HEK293 (cell line): ENCODE results near the gene ERVMER34-1.

Source experiments
- REPIN1 ChIP-seq: fragments of 450-650 bp; formaldehyde crosslinking; IDR thresholded peaks from 2 replicates; pipeline ENCODE4 v1.5.1; 2017; ENCODE audit warnings: missing biosample characterization, missing genetic modification characterization, low read depth
- ZNF114 ChIP-seq: fragments of 450-650 bp; formaldehyde crosslinking; IDR thresholded peaks from 2 replicates; pipeline ENCODE4 v1.5.0; 2017; ENCODE audit warnings: missing biosample characterization, missing genetic modification characterization
- ZNF146 ChIP-seq: fragments of 450-650 bp; formaldehyde crosslinking; IDR thresholded peaks from 2 replicates; pipeline ENCODE4 v1.5.1; 2016; ENCODE audit warnings: missing biosample characterization, missing genetic modification characterization
- ZNF324 ChIP-seq: fragments of 450-650 bp; formaldehyde crosslinking; IDR thresholded peaks from 2 replicates; pipeline ENCODE4 v1.5.1; 2016; ENCODE audit warnings: missing biosample characterization, missing genetic modification characterization
- TF ChIP-seq, protein P1 (sequence below): fragments of 450-650 bp; formaldehyde crosslinking; IDR thresholded peaks from 2 replicates; pipeline ENCODE4 v1.5.1; 2016; ENCODE audit warnings: missing biosample characterization, missing genetic modification characterization
- TF ChIP-seq, protein P2 (sequence below): fragments of 450-650 bp; formaldehyde crosslinking; IDR thresholded peaks from 2 replicates; pipeline ENCODE4 v1.5.1; 2017; ENCODE audit warnings: missing biosample characterization, missing genetic modification characterization
- TF ChIP-seq, protein P3 (sequence below): fragments of 450-650 bp; formaldehyde crosslinking; IDR thresholded peaks from 2 replicates; pipeline ENCODE4 v1.5.1; 2016; ENCODE audit warnings: missing biosample characterization, missing genetic modification characterization
- TF ChIP-seq, protein P4 (sequence below): fragments of 450-650 bp; formaldehyde crosslinking; IDR thresholded peaks from 2 replicates; pipeline ENCODE4 v1.5.1; 2016; ENCODE audit warnings: missing biosample characterization, missing genetic modification characterization
- TF ChIP-seq, protein P5 (sequence below): fragments of 450-650 bp; formaldehyde crosslinking; IDR thresholded peaks from 2 replicates; pipeline ENCODE4 v1.5.1; 2016; ENCODE audit warnings: missing biosample characterization, missing genetic modification characterization, borderline replicate concordance

DNA sequence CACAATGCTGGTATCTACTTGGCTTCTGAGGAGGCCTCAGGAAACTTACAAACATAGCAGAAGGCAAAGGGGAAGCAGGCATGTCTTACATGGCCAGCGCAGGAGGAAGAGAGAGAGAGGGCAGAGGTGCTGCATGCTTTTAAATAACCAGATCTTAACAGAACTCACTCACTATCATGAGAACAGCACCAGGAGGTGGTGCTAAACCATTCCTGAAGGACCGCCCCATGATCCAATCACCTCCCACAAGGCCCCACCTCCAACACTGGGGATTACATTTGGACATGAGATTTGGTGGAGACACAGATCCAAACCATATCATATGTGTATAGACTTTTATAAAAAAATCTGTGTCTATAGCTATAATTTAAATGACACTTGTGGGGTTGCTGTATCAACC lies 48.6 kb upstream of the ERVMER34-1 start:
- TF ChIP-seq, protein P1, sequence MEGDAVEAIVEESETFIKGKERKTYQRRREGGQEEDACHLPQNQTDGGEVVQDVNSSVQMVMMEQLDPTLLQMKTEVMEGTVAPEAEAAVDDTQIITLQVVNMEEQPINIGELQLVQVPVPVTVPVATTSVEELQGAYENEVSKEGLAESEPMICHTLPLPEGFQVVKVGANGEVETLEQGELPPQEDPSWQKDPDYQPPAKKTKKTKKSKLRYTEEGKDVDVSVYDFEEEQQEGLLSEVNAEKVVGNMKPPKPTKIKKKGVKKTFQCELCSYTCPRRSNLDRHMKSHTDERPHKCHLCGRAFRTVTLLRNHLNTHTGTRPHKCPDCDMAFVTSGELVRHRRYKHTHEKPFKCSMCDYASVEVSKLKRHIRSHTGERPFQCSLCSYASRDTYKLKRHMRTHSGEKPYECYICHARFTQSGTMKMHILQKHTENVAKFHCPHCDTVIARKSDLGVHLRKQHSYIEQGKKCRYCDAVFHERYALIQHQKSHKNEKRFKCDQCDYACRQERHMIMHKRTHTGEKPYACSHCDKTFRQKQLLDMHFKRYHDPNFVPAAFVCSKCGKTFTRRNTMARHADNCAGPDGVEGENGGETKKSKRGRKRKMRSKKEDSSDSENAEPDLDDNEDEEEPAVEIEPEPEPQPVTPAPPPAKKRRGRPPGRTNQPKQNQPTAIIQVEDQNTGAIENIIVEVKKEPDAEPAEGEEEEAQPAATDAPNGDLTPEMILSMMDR (tag by site-specific recombination): no peak
- TF ChIP-seq ZNF146 (tag by site-specific recombination) (no peak), REPIN1 (tag by site-specific recombination) (no peak), ZNF114 (no peak), ZNF324 (tag by site-specific recombination) (no peak)
- TF ChIP-seq, protein P2, sequence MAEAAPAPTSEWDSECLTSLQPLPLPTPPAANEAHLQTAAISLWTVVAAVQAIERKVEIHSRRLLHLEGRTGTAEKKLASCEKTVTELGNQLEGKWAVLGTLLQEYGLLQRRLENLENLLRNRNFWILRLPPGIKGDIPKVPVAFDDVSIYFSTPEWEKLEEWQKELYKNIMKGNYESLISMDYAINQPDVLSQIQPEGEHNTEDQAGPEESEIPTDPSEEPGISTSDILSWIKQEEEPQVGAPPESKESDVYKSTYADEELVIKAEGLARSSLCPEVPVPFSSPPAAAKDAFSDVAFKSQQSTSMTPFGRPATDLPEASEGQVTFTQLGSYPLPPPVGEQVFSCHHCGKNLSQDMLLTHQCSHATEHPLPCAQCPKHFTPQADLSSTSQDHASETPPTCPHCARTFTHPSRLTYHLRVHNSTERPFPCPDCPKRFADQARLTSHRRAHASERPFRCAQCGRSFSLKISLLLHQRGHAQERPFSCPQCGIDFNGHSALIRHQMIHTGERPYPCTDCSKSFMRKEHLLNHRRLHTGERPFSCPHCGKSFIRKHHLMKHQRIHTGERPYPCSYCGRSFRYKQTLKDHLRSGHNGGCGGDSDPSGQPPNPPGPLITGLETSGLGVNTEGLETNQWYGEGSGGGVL (tag by site-specific recombination): no peak
- TF ChIP-seq, protein P3, sequence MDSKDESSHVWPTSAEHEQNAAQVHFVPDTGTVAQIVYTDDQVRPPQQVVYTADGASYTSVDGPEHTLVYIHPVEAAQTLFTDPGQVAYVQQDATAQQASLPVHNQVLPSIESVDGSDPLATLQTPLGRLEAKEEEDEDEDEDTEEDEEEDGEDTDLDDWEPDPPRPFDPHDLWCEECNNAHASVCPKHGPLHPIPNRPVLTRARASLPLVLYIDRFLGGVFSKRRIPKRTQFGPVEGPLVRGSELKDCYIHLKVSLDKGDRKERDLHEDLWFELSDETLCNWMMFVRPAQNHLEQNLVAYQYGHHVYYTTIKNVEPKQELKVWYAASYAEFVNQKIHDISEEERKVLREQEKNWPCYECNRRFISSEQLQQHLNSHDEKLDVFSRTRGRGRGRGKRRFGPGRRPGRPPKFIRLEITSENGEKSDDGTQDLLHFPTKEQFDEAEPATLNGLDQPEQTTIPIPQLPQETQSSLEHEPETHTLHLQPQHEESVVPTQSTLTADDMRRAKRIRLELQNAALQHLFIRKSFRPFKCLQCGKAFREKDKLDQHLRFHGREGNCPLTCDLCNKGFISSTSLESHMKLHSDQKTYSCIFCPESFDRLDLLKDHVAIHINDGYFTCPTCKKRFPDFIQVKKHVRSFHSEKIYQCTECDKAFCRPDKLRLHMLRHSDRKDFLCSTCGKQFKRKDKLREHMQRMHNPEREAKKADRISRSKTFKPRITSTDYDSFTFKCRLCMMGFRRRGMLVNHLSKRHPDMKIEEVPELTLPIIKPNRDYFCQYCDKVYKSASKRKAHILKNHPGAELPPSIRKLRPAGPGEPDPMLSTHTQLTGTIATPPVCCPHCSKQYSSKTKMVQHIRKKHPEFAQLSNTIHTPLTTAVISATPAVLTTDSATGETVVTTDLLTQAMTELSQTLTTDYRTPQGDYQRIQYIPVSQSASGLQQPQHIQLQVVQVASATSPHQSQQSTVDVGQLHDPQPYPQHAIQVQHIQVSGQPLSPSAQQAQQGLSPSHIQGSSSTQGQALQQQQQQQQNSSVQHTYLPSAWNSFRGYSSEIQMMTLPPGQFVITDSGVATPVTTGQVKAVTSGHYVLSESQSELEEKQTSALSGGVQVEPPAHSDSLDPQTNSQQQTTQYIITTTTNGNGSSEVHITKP: no peak
- TF ChIP-seq, protein P4, sequence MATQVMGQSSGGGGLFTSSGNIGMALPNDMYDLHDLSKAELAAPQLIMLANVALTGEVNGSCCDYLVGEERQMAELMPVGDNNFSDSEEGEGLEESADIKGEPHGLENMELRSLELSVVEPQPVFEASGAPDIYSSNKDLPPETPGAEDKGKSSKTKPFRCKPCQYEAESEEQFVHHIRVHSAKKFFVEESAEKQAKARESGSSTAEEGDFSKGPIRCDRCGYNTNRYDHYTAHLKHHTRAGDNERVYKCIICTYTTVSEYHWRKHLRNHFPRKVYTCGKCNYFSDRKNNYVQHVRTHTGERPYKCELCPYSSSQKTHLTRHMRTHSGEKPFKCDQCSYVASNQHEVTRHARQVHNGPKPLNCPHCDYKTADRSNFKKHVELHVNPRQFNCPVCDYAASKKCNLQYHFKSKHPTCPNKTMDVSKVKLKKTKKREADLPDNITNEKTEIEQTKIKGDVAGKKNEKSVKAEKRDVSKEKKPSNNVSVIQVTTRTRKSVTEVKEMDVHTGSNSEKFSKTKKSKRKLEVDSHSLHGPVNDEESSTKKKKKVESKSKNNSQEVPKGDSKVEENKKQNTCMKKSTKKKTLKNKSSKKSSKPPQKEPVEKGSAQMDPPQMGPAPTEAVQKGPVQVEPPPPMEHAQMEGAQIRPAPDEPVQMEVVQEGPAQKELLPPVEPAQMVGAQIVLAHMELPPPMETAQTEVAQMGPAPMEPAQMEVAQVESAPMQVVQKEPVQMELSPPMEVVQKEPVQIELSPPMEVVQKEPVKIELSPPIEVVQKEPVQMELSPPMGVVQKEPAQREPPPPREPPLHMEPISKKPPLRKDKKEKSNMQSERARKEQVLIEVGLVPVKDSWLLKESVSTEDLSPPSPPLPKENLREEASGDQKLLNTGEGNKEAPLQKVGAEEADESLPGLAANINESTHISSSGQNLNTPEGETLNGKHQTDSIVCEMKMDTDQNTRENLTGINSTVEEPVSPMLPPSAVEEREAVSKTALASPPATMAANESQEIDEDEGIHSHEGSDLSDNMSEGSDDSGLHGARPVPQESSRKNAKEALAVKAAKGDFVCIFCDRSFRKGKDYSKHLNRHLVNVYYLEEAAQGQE: no peak
- TF ChIP-seq, protein P5, sequence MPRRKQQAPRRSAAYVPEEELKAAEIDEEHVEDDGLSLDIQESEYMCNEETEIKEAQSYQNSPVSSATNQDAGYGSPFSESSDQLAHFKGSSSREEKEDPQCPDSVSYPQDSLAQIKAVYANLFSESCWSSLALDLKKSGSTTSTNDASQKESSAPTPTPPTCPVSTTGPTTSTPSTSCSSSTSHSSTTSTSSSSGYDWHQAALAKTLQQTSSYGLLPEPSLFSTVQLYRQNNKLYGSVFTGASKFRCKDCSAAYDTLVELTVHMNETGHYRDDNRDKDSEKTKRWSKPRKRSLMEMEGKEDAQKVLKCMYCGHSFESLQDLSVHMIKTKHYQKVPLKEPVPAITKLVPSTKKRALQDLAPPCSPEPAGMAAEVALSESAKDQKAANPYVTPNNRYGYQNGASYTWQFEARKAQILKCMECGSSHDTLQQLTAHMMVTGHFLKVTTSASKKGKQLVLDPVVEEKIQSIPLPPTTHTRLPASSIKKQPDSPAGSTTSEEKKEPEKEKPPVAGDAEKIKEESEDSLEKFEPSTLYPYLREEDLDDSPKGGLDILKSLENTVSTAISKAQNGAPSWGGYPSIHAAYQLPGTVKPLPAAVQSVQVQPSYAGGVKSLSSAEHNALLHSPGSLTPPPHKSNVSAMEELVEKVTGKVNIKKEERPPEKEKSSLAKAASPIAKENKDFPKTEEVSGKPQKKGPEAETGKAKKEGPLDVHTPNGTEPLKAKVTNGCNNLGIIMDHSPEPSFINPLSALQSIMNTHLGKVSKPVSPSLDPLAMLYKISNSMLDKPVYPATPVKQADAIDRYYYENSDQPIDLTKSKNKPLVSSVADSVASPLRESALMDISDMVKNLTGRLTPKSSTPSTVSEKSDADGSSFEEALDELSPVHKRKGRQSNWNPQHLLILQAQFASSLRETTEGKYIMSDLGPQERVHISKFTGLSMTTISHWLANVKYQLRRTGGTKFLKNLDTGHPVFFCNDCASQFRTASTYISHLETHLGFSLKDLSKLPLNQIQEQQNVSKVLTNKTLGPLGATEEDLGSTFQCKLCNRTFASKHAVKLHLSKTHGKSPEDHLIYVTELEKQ (tag by site-specific recombination): no peak
